ELR (cell line): Measurements from ENCODE around the gene TP53AIP1.

Experiments used
- DNase-seq: peaks from one replicate; pipeline ENCODE4 v3.0.0-alpha.2; 2015; ENCODE audit warnings: low read depth

TP53AIP1 gene, protein sequence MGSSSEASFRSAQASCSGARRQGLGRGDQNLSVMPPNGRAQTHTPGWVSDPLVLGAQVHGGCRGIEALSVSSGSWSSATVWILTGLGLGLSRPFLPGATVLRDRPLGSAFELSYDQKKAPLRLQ

DNA sequence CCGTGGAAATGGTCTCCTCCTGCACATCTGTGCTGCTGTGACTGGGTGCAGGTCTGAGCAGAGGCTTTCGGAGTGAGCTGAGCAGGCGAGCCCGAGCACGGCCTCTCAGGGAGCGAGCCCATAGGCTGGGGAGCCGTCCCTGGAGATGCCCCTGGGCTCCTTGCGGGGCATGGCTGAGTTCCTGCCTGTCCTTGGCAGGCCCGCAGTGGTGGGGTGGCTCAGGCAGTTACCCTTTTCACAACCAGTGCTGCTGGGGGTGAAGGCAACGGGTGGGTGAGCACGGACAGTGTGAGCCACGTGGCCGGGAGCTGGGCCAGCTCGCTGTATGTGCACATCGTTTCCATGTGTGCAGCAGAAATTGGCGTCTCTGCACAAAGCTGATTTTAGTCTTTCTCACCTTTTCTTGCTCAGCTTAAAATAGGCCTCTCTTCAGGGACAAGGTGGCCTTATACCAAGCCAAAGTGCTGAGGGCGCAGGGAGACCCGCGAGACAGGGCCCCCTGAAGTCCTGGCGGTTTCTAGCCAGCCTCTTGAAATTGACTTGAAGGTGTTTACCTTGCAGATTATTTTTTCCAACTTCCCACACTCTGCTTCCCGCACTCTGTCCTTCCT, at the start of gene TP53AIP1:
Gene TP53AIP1 (minus strand): TSS at position 55 of the 611 bp plus-strand sequence. CDS start 5,053 bp downstream, outside the sequence.
- DNase-seq = no peak

DNA sequence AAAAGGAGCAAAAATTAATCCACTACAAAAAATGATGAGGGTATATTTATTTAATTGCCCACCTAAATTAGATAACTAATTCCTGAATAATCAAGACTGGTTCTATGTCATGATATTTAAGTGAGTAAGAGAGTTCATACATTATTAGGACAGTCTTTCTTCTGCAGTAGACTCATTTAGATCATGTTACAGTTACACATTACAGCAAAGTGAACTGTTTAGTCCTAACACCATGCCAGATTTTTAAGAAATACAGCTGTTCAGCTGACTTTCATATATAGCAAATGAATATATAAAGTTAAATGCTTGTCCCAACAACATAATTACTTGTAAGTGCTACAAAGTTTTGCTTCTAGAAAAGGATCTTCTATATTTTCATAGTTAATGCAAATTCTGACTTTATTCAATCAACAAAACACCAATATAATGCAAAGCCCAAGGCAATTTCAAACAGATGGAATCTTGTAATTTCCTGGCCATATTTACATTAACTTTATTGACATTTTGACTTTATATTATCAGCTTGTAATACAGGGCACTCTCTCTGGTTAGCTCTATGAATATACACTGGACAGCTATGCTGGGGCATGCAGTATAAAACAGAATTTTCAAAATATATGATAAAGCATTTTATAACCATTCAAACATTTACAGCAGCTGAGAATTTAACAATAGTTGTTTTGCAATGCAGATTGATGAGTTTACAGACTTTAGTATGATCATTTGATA, 45.7 kb upstream of the TP53AIP1 start:
- no peak for DNase-seq

DNA sequence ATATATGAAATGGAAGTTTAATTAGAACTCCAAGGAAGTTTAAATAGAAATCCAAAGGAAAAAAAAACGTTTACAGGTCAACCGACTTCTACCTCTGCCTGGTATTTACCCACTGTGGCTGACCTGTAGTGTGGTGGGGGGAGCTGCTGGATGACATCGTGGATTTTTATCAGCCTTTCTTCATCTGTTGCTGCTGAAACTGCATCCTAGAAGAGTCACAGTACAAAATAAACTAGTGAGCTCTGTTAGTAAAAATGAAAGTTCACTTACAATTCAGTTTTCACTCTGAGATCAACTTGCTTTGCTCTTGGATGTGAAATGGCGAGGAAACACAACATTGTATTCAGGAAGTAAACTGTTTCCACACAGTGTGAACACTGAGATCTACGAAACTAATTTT, 43.2 kb upstream of the TP53AIP1 start:
- no peak for DNase-seq

DNA sequence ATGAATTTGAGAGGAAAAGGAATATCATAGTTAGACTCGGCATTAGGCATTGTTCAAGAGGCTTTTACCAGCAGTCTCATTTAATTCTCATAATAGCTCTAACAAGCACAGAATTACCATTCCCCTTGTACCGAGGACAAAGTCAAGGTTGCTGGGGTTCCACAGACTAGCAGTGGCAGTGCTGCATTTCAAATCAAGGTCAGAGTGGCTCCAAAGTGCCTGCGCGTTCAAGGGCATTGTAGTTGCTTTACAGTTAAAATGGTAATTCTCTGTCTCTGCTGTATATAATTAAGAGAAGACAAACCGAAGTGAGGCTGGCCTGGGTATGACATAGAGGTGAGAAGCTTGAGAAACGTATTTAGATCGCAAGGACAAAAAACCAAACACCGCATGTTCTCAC, 40.4 kb upstream of the TP53AIP1 start:
- no peak for DNase-seq

DNA sequence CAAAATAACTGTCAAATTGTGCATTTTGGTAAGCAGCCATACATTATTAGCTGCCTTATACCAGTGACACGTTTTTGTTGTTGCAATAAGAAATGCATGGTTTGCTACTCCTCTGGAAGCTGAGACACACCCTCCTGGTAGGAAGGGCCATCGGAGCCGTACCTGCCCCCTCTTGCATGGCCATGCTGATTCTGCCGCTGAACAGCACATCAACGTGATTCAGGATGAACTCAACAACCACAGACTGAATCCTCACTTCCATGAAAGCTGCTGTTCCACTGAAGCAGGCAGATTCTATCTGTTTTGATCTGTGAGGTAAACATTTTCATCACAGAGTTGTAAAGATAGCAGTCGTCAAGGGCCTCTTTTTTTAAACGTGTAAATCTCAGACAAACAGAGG, 38.6 kb upstream of the TP53AIP1 start:
- peak; percentile 76 for DNase-seq

DNA sequence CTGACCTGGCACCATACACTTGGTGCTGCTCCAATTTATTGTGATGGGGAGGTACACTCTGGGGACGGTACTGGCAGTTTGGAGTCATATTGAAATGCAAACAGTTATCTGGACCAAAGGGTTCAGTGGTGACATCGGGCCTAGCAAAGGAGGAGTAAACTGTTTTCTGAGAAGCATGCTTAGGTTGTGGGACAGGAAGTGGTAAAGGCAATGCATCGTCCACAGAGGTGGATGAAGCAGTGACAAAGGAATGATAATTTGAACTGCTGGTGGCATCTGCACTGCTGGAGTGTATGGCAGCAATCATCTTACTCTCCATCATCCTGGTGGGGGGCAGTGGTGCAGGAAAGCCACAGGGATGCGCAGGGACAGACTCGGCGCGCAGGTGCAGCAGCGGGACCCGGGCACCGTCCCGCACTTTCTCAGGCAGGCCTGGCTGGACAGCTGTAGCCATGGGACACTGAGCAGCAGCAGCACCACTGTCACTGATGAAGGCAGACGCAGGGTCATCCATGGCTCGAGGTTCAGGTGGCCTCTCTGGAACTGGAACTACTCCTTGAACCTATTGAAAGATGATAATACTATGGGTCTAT, 28.0 kb upstream of the TP53AIP1 start:
- DNase-seq = no peak

DNA sequence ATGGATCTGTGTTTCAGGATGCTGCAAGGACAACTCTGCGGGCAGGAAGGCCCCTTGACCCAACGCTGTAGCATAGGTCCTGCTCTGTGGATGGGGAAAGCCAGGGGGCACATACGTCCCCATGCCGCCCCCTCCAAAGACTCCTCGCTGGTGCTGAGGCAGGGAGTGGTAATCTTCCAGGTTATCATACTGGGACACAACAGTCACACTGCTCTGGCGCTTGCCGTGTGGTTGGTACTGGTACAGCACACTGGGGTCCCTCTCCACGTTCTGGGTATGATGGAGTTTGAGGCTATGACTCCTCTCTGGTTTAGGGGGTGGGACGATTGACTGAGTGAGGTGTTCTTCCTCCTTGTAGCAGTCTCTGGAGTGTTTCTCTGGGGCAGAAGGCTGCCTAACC, 26.2 kb upstream of the TP53AIP1 start:
- no peak for DNase-seq

DNA sequence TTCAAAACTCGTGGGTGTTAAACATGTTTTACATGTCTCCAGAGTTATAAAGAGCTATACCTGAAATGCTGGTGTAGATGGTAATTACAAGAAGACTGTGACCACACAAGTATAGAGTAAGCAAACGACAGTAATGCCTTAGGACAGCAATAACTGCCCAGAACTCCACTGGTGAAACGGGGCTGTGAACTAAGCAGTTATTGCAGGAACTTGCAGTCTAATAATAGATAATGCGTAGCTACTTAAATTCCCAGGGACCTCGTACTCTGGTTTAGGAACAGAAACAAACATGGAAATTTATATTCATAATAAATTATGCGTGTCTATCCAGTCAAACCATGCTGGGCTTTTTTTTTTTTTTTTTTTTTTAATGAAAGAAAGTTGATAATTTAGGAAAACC, 24.9 kb upstream of the TP53AIP1 start:
- DNase-seq = no peak

DNA sequence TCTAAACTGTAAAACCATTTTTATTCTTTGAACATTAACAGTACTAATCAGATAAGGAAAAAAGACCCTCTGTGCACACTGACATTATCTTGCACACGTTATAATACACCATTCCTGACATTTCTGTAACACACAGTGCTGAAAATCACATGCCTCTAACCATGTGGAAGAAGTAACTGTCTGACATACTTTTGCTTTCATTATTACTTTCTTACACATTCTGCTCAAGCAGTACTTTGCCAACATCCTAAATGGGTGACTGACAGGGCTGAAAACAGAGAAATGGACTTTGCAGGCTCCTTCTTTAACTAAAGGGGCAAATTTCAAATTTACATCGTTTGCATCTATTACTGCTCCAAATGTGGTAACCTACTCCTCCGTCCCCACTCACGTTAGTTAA, 22.8 kb upstream of the TP53AIP1 start:
- no peak for DNase-seq

DNA sequence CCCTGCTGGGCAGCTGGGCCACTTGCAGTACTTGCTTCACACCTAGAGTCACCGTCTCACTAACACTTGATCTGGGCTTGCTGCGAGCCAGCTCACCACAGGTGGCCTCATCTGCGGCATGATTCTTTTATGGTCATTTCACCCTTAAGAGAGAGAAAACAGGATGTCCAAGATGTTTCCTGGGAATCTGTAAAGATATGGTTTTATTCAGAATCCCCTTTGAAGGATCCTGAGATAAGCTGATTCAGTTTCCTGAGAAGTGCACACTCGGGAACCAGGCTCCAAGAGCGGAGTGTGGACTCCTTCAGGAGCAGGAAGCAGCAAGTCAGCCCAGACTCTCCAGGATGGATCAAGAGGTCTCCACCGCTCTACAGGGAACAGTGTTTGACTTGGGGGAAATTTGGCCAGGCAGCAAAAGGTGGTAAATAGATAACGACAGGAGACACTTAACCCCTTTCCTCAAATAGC, 21.8 kb upstream of the TP53AIP1 start:
- DNase-seq = no peak

DNA sequence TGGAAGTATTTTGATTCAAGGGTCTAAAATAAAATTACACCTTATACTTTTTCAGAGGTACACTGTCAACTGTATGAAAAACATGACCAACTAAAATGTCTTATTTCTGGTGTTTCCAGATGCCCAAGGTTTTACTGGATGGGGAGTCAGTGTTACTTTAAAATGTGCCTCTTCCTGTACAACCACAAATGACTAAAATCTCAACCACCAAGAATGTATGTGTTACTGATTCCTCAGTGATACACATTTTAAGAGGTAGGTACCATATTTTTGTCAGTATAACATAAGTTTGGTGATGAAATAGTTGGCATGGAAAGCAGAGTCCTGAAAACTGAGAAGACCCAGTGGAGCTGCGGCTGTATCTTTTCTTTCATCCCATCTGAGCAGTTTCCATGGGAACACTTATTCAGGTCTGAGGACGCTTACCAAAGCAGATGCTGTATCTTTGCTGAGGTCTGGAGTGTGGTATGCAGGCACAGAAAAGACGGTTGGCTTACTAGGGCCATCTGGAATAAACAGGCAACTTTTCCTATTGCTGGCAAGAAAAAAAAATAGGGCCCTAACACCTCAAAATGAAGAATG, 21.2 kb upstream of the TP53AIP1 start:
- no peak for DNase-seq

DNA sequence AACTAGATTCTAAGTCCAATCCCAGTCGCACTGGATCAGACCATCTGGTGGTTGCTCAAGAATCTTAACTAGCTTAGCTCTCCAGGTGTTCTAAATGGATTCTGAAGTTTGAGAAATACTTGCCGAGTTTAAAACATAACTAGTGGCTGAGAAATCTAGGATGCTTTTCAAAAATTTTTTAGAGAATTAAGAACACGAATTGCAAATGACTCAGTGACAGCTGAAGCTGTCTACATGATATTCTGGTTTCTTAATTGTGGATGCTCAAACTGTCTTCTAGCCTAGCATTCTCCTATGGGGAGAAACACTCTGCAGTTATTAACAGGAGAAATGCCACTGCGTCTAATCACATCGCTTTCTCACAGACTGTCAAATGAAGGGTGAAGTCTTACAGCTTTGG, 20.2 kb upstream of the TP53AIP1 start:
- DNase-seq = no peak

DNA sequence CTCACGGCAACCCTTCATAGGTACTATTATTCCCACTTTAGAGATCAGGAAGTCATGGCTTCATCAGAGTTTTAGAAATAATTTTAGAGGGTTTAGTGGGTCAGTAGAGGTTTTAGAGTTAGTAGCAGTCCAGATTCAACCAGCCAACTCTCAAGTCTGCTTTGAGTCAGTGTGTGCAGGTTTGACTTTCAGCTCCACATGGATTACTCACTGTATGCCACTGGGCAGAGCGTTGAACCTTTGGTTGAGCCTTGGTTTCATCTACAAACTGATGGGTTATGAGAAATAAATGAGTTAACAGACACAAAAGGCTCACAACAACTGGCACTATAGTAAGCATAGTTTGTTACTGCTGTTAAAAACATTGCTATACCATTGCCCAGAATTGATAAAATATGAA, 19.0 kb upstream of the TP53AIP1 start:
- DNase-seq = no peak

DNA sequence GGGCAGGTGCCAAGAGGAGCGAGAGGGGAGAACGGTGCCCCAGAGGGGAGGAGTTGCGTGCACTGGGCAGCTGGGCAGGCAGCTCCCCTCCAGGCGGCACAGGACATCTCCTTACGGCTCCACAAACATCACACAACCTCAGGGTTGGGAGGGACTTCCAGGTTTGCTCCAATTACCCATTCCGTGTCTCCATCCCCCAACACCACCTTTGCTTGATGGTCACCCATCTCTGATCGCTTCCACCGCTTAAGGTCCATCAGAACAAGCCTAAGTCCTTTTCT, 14.5 kb upstream of the TP53AIP1 start:
- no peak for DNase-seq

DNA sequence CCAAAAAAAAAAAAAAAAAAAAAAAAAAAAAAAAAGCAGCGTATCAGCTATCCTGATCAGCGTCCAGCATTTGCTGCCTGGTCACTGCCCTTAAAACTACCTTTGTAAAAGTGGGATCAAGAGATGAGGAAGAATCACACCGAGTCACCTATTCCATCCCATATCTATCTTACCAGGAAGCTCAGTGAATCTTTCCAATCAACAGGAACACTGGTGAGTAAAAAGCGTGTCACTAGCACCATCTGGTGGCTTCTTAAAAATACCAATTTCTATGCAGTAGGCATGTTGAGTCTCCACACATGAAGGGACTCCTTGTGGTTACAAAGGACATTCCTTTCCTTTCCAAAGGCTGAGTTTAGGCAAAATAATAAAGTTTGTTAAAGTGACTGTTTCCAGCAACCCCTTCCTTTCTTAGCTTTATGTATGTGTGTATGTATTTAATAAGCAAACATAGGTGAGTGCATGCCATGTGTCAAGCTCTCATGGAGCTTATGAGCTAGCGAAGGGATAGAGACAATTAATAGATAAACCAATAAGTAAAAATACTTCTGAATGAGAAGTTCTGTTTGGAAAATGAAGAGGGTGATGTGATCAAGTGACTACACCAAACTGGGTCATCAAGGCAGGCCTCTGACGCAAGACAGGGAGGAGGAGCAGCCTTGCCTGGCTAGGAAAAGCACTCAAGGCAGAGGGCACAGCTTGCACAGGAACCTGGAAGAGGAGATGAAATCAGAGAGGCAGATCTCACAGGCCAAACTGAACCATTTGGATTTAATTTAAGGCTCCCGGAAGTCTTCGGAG, 13.9 kb upstream of the TP53AIP1 start:
- peak; percentile 83 for DNase-seq

DNA sequence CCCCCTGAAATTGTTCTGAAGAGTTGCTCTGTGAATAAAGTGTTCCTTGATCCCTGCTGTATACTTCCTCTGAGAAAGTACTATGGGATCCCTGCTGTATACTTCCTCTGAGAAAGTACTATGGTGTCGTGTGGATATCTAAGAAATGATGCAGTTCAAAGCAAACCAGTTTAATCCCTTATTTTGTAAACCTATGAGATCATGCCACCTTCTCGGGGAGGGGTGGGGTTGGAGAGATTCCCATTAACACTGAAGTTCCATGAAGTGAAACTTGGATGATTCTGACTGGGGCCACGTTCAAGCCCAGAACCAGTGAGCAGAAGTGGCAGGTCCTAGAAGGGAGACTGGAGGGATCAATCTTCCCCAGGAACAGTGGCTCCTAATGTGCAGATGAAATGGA, 13.0 kb upstream of the TP53AIP1 start:
- DNase-seq = no peak

DNA sequence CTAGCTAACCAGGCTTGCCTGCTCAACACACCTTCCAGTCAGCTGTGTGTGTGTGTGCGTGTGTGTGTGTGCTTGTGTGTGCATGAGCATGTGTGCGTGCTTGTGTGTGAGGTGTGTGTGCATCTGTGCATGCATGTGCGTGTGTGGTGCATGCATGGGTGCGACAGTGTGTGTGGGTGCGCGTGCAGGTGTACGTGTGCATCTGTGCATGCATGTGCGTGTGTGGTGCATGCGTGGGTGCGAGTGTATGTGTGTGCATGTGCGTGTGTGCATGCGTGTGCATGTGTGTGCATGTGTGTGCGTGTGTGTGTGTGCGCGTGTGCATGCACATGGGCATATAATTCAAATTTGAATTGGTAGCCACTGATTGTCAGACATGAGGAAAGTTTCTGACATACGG, 10.5 kb upstream of the TP53AIP1 start:
- DNase-seq = no peak

DNA sequence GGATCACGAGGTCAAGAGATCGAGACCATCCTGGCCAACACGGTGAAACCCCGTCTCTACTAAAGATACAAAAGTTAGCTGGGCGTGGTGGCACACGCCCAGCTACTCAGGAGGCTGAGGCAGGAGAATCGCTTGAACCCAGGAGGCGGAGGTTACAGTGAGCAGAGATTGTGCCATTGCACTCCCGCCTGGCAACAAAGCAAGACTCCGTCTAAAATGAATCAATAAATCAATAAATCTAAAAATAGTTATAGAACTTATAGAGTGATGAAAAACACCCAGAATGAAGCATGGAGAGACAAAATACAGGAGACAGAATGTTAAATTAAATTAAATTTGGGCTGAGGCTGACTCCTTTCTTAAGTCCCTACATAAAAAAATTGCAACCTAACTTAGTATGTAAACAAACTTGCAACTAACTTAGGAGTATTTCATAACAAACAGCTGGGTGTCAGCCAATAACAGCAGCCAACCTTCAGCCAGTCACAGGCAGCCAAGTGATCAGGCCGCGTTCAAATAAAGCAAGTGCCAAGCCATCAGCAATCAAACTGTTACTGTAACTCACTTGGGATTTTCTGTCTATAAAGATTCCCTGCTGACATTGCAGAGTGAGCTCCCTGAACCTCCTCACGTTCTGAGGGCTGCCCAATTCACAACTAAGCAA, 7.3 kb upstream of the TP53AIP1 start:
- no peak for DNase-seq

DNA sequence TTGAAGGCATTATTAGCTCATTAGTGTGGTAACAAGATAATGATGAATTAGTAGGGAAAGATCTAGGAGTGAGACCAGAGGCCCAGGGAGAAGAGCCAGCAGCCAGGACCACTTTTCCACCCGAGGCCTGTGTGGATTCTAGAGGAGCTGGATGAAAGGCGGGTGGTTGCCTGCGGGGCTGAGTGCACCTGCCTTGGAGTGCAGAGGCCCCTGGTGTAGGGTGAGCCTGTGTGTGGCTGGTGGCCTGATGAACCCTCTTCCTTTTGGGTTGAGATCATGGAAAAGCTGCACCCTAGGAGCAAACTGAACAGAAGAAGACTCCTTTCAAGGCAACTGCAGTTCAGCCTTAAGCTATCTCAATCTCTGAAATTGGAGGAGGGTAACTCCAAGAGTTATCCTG, 5.9 kb upstream of the TP53AIP1 start:
- DNase-seq = peak; percentile 23

DNA sequence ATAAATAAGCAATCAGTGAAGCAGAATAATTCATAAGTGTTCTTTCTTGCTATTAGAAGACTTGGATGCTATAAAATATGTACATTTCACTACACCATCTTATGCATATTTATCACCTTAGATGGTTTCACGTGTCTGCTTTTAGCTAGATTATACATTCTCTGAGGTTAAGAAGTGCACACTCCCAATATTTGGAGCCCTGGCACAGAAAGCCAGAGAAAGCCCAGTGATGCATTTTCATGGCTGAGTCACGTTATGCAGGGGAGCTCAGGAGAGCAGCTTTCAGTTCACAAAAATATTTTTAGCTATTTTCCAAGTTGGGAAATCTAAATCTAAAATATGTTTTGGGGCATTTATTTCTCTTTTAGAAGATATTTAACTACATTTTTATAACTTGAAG, 5.1 kb upstream of the TP53AIP1 start:
- no peak for DNase-seq

DNA sequence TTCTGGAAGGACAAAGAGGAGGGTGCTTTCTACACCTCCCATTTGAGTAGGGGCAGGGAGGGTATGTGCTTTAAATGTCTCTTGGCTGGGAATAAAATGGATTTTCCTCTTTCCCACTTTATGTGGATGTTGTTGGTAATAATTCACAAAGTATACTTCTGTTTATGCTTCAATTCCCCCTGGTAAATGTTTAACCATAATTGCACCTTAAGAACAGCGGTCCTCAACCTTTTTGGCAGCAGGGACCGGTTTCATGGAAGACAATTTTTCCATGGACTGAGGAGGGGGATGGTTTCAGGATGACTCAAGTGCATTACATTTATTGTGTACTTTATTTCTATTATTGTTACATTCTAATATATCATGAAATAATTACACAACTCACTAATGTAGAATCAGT, 4.0 kb upstream of the TP53AIP1 start:
- no peak for DNase-seq
